HCT116 (cell line): ENCODE measurements around the gene DISP2.

ENCODE experiments used
- ATF3 ChIP-seq: IDR thresholded peaks from 2 replicates; pipeline ENCODE4 v1.6.1; 2012
- ELF1 ChIP-seq: IDR thresholded peaks from 2 replicates; pipeline ENCODE4 v1.6.1; 2012; ENCODE audit warnings: low read depth, borderline replicate concordance
- EZH2 ChIP-seq: fragments of 200-600 bp; sonication (generic); IDR thresholded peaks from 2 replicates; pipeline ENCODE4 v1.6.1; 2017; ENCODE audit warnings: antibody characterized with exemption, mixed run types
- EZH2phosphoT487 ChIP-seq: fragments of 200-600 bp; IDR thresholded peaks from 2 replicates; pipeline ENCODE4 v1.6.1; 2018; ENCODE audit warnings: antibody characterized with exemption, borderline replicate concordance
- FOSL1 ChIP-seq: IDR thresholded peaks from 2 replicates; pipeline ENCODE4 v1.6.1; 2012; ENCODE audit warnings: low read depth
- JUND ChIP-seq: IDR thresholded peaks from 2 replicates; pipeline ENCODE4 v1.6.1; 2012
- MAX ChIP-seq: IDR thresholded peaks from 2 replicates; pipeline ENCODE4 v1.6.1; 2012
- POLR2A ChIP-seq: IDR thresholded peaks from 2 replicates; pipeline ENCODE4 v1.7.0; 2011; ENCODE audit warnings: borderline replicate concordance; ENCODE audit not compliant: insufficient read depth, insufficient read length; ENCODE audit errors: extremely low read depth
- POLR2AphosphoS5 ChIP-seq: IDR thresholded peaks from 2 replicates; pipeline ENCODE4 v1.6.1; 2011; ENCODE audit warnings: mild to moderate bottlenecking, low read depth, low read length, moderate library complexity
- SP1 ChIP-seq: IDR thresholded peaks from 2 replicates; pipeline ENCODE4 v1.6.1; 2012; ENCODE audit warnings: low read depth
- SRF ChIP-seq: IDR thresholded peaks from 2 replicates; pipeline ENCODE4 v1.6.1; 2012; ENCODE audit warnings: low read depth
- ZNF274 ChIP-seq: fragments of 200-500 bp; sonication (Bioruptor generic); IDR thresholded peaks from 2 replicates; pipeline ENCODE4 v1.6.1; 2014; ENCODE audit warnings: mild to moderate bottlenecking, low read depth, low read length, inconsistent platforms
- TF ChIP-seq, protein P1 (sequence below), 3 experiments: fragments of 200-600 bp in 1 of 3; sonication (generic) in 1 of 3; IDR thresholded peaks in 2 of 3; conservative IDR thresholded peaks in 1 of 3; 2 replicates each; pipeline ENCODE4 v1.5.1; 2012 to 2017; ENCODE audit warnings: low read depth in 2 of 3, low read length in 2 of 3, antibody characterized with exemption in 1 of 3, borderline replicate concordance in 1 of 3, control low read depth in 1 of 3, mild to moderate bottlenecking in 1 of 3, mixed read lengths in 1 of 3, mixed run types in 1 of 3, moderate library complexity in 1 of 3; ENCODE audit not compliant: insufficient read depth in 1 of 3

DNA sequence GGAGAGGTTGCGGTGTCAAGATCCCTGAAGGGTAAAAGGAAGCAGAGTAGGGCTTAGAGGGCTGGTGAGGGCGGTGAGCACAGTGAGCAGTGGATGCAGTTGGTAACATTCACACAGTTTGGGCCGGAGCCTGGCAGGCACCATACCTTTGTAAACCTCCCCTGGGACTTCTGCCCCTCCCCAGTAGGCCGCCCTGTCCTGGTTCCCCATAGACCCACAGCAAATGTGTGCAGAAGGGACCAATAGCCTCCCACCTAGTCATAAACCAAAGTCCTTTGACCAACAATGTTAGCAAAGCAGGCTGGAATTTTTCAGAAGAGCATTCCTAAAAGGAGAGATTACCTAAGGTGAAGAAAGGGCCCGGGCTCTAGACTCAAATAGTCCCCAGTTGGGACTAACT, 8.9 kb upstream of the DISP2 start:
- TF ChIP-seq, protein P1, sequence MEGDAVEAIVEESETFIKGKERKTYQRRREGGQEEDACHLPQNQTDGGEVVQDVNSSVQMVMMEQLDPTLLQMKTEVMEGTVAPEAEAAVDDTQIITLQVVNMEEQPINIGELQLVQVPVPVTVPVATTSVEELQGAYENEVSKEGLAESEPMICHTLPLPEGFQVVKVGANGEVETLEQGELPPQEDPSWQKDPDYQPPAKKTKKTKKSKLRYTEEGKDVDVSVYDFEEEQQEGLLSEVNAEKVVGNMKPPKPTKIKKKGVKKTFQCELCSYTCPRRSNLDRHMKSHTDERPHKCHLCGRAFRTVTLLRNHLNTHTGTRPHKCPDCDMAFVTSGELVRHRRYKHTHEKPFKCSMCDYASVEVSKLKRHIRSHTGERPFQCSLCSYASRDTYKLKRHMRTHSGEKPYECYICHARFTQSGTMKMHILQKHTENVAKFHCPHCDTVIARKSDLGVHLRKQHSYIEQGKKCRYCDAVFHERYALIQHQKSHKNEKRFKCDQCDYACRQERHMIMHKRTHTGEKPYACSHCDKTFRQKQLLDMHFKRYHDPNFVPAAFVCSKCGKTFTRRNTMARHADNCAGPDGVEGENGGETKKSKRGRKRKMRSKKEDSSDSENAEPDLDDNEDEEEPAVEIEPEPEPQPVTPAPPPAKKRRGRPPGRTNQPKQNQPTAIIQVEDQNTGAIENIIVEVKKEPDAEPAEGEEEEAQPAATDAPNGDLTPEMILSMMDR (IDR thresholded peaks at IDR 0.05 in 2 of 3, conservative IDR thresholded peaks at IDR 0.05 in 1 of 3; ENCODE audit: borderline replicate concordance in 1 of 3, insufficient read depth in 1 of 3, low read depth in 2 of 3, low read length in 2 of 3): no peak
- TF ChIP-seq POLR2AphosphoS5 (no peak), EZH2phosphoT487 (no peak), POLR2A (no peak), ATF3 (no peak), ELF1 (no peak), JUND (no peak), SP1 (no peak), MAX (no peak), ZNF274 (no peak), SRF (no peak), EZH2 (no peak), FOSL1 (no peak)
